ENCODE results near the gene TPH2.

GRCh38 chr12:71890475-71890874 lies 48.2 kb upstream of the TPH2 start:
- TF ChIP-seq POLR2A (IDR thresholded peaks at IDR 0.05) (no peak), EP300 (IDR thresholded peaks at IDR 0.05) (no peak)
- TF ChIP-seq, protein P1, sequence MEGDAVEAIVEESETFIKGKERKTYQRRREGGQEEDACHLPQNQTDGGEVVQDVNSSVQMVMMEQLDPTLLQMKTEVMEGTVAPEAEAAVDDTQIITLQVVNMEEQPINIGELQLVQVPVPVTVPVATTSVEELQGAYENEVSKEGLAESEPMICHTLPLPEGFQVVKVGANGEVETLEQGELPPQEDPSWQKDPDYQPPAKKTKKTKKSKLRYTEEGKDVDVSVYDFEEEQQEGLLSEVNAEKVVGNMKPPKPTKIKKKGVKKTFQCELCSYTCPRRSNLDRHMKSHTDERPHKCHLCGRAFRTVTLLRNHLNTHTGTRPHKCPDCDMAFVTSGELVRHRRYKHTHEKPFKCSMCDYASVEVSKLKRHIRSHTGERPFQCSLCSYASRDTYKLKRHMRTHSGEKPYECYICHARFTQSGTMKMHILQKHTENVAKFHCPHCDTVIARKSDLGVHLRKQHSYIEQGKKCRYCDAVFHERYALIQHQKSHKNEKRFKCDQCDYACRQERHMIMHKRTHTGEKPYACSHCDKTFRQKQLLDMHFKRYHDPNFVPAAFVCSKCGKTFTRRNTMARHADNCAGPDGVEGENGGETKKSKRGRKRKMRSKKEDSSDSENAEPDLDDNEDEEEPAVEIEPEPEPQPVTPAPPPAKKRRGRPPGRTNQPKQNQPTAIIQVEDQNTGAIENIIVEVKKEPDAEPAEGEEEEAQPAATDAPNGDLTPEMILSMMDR (IDR thresholded peaks at IDR 0.05): no peak
